ENCODE data around the gene MIEF1. TPM values are rescaled to one million over a fixed set of nuclear protein-coding genes. Genes with fewer than 3 reads are reported as not detected.

Gene MIEF1
- total RNA-seq, 1 donor from 2014 or later, result 29.2 TPM

DNA sequence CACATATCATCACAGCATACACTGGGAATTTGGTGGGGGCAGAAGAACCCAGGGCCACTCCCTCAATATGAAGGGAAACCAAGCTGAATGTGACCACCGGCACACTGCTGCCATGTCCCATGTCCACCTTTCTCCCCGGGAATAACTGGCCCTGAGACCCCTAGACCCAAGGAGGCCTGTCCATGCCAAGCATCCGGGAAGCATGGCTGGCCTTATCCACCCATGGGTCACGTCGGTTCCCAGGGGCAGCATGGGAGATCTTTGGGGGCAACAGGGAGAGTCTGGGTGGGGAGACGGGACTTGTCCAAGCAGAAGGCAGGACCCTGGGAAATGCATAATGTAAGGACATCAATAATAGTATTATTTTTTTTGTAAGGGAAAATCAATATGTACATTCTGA, 10.4 kb upstream of the MIEF1 start:
- no peaks in the 10 kb centered on the region for H3K9me3 Mint-ChIP-seq (ENCODE audit: unreplicated experiment)
- peaks cover 3% of the 10 kb centered on the region for H3K4me1 Mint-ChIP-seq (ENCODE audit: unreplicated experiment)
- H3K27ac Mint-ChIP-seq (ENCODE audit: unreplicated experiment), result peak overlapping the region; percentile 48
- TF ChIP-seq, protein P1, sequence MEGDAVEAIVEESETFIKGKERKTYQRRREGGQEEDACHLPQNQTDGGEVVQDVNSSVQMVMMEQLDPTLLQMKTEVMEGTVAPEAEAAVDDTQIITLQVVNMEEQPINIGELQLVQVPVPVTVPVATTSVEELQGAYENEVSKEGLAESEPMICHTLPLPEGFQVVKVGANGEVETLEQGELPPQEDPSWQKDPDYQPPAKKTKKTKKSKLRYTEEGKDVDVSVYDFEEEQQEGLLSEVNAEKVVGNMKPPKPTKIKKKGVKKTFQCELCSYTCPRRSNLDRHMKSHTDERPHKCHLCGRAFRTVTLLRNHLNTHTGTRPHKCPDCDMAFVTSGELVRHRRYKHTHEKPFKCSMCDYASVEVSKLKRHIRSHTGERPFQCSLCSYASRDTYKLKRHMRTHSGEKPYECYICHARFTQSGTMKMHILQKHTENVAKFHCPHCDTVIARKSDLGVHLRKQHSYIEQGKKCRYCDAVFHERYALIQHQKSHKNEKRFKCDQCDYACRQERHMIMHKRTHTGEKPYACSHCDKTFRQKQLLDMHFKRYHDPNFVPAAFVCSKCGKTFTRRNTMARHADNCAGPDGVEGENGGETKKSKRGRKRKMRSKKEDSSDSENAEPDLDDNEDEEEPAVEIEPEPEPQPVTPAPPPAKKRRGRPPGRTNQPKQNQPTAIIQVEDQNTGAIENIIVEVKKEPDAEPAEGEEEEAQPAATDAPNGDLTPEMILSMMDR (IDR thresholded peaks at IDR 0.05; ENCODE audit: unreplicated experiment), result no peak
- no peak overlapping the region for H3K4me3 Mint-ChIP-seq (ENCODE audit: unreplicated experiment)
- DNase-seq (ENCODE audit: low spot score), result no peak
- H3K27me3 Mint-ChIP-seq (ENCODE audit: unreplicated experiment), result no peaks in the 10 kb centered on the region
- H3K36me3 Mint-ChIP-seq (ENCODE audit: low read depth, unreplicated experiment), result no peaks in the 10 kb centered on the region

DNA sequence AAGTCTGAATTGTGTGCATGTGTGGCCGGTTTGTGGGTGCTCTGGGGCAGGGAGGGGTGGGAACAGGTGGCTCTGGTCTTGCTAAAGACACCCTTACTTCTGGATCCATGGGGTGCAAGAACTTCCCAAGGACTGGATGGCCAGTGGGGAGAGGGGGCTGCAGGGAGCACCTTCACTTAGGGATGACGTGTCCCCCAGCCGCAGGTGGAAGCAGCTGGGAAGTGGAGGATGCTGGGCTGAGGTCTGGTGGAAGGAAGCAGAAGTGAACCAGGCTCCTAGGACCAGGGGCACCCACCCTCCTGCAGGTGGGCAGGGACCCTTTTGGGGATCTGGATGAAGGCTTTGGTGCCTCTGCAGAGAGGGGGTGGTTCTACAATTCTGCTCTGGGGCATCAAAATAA, 9.9 kb upstream of the MIEF1 start:
- H3K4me3 Mint-ChIP-seq (ENCODE audit: unreplicated experiment), result no peak overlapping the region

DNA sequence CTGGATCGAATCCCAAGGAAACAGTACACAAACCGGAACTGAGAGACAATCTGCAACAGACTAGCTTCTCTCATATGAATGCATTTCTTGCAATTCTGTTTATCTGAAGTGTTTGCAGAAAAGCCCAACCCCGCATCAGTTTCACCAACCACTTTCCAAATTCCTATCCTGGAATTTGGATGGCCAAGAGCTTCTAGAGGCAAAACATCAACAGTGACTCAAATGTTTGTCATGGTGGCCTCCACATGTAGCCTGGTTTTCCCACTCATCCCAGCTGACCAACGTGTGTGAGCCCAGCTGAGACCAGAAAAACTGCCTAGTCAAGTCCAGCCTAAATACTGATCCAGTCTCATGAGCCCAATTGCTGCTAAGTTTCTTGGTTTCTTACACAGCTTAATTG, 8.3 kb upstream of the MIEF1 start:
- Mint-ChIP-seq H3K27me3 (ENCODE audit: unreplicated experiment) (peaks cover 4% of the 10 kb centered on the region), H3K27ac (ENCODE audit: unreplicated experiment) (no peak overlapping the region), H3K4me1 (ENCODE audit: unreplicated experiment) (peaks cover 8% of the 10 kb centered on the region), H3K36me3 (ENCODE audit: low read depth, unreplicated experiment) (no peaks in the 10 kb centered on the region), H3K4me3 (ENCODE audit: unreplicated experiment) (peak overlapping the region; percentile 2), H3K9me3 (ENCODE audit: unreplicated experiment) (no peaks in the 10 kb centered on the region)
- TF ChIP-seq, protein P1 (IDR thresholded peaks at IDR 0.05; ENCODE audit: unreplicated experiment), result no peak
- no peak for DNase-seq (ENCODE audit: low spot score)

More for the DNA sequence above, 9.9 kb upstream of the MIEF1 start:
- Mint-ChIP-seq H3K9me3 (ENCODE audit: unreplicated experiment) (no peaks in the 10 kb centered on the region), H3K36me3 (ENCODE audit: low read depth, unreplicated experiment) (no peaks in the 10 kb centered on the region), H3K27ac (ENCODE audit: unreplicated experiment) (no peak overlapping the region), H3K4me1 (ENCODE audit: unreplicated experiment) (peaks cover 3% of the 10 kb centered on the region), H3K27me3 (ENCODE audit: unreplicated experiment) (peaks cover under 1% of the 10 kb centered on the region)
- no peak for DNase-seq (ENCODE audit: low spot score)
- TF ChIP-seq, protein P1 (IDR thresholded peaks at IDR 0.05; ENCODE audit: unreplicated experiment), result no peak

DNA sequence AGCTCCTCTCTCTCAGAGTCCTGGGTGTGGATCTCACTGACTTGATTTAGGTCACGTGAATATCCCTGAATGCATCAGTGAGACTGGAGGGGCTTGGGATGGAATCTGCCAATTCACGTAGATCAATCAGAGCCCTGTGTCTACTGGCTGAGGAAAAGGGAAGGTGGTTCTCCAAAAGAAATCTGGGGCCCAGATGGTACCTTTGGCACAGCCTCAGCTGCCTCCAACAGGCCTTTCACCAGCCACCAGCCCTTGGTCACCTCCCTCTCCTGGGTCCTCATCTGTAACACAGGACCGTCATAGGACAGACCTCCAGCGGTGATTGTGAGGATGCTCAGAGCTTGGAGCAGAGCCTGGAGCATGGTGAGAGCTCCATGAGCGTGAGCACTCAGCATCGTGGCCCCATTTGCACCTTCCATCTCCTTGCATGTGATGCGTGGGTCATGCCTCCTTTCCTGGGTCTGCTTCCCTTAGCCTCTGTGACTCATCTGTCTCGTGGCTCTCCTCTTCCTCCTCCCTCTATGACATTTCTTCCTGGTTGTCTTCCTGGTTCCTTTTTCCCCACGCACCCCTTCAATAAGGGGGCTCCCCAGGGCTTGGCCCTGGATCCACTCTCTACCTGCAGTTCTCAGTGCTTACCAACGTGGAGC, 7.5 kb upstream of the MIEF1 start:
- DNase-seq (ENCODE audit: low spot score), result no peak
- no peak overlapping the region for H3K4me3 Mint-ChIP-seq (ENCODE audit: unreplicated experiment)
- H3K4me1 Mint-ChIP-seq (ENCODE audit: unreplicated experiment), result peaks cover 10% of the 10 kb centered on the region
- H3K36me3 Mint-ChIP-seq (ENCODE audit: low read depth, unreplicated experiment), result peaks cover 4% of the 10 kb centered on the region
- peaks cover 6% of the 10 kb centered on the region for H3K27me3 Mint-ChIP-seq (ENCODE audit: unreplicated experiment)
- TF ChIP-seq, protein P1 (IDR thresholded peaks at IDR 0.05; ENCODE audit: unreplicated experiment), result no peak
- H3K27ac Mint-ChIP-seq (ENCODE audit: unreplicated experiment), result no peak overlapping the region
- H3K9me3 Mint-ChIP-seq (ENCODE audit: unreplicated experiment), result no peaks in the 10 kb centered on the region

DNA sequence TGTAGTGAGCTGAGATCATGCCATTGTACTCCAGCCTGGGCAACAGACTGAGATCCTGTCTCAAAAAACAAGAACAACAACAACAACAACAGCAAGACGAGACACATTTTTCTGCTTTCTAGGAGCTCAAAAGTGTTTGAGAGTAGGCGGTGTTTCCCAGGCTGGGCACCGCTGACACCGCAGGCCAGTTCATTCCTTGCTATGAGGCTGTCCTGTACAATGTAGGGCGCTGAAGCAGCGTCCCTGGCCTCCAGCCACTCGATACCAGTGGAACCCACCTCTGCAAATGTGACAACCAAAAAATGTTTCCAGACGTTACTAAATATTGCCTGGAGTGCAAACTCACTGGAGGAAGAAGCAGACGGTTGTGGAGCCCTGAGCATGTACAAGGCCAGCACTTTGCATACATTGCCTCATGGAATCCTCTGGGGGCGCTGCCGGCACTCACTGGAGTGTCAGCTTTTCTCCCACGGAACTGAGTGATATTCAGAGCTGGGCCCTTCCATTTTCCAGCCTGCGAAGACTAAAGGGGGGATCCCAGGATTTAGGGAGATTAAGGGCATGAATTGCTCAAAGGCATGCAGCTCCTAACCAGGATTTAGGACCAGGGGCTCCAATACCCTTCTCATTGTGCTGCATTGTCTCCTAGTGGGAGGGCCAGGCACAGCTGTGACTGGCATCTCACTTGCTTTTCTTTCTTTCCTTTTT, 5.8 kb upstream of the MIEF1 start:
- TF ChIP-seq, protein P1 (IDR thresholded peaks at IDR 0.05; ENCODE audit: unreplicated experiment), result peak; percentile 70
- no peaks in the 10 kb centered on the region for H3K9me3 Mint-ChIP-seq (ENCODE audit: unreplicated experiment)
- DNase-seq (ENCODE audit: low spot score), result peak; percentile 76
- H3K4me3 Mint-ChIP-seq (ENCODE audit: unreplicated experiment), result no peak overlapping the region
- H3K27ac Mint-ChIP-seq (ENCODE audit: unreplicated experiment), result no peak overlapping the region
- peaks cover 4% of the 10 kb centered on the region for H3K36me3 Mint-ChIP-seq (ENCODE audit: low read depth, unreplicated experiment)
- H3K27me3 Mint-ChIP-seq (ENCODE audit: unreplicated experiment), result peaks cover 6% of the 10 kb centered on the region
- H3K4me1 Mint-ChIP-seq (ENCODE audit: unreplicated experiment), result peaks cover 10% of the 10 kb centered on the region
